Panc1 (cell line): ENCODE data around the gene KAT6B.

ENCODE experiments used
- POLR2AphosphoS5 ChIP-seq: IDR thresholded peaks from 2 replicates; pipeline ENCODE4 v1.6.1; 2012; ENCODE audit warnings: mild to moderate bottlenecking, low read depth, low read length, moderate library complexity
- TCF7L2 ChIP-seq: IDR thresholded peaks from 2 replicates; pipeline ENCODE4 v1.6.1; 2011; ENCODE audit warnings: mild to moderate bottlenecking, low read depth, low read length, inconsistent platforms
- TF ChIP-seq, protein P1 (sequence below): fragments of 450-650 bp; IDR thresholded peaks from 2 replicates; pipeline ENCODE4 v1.5.1; 2017; ENCODE audit warnings: mild to moderate bottlenecking
- TF ChIP-seq, protein P2 (sequence below), 2 experiments: IDR thresholded peaks; 2 replicates each; pipeline ENCODE4 v1.6.1; 2011 to 2012; ENCODE audit warnings: low read depth in 2 of 2, control low read depth in 1 of 2, low read length in 1 of 2, mild to moderate bottlenecking in 1 of 2, moderate library complexity in 1 of 2; ENCODE audit not compliant: insufficient read depth in 1 of 2

DNA sequence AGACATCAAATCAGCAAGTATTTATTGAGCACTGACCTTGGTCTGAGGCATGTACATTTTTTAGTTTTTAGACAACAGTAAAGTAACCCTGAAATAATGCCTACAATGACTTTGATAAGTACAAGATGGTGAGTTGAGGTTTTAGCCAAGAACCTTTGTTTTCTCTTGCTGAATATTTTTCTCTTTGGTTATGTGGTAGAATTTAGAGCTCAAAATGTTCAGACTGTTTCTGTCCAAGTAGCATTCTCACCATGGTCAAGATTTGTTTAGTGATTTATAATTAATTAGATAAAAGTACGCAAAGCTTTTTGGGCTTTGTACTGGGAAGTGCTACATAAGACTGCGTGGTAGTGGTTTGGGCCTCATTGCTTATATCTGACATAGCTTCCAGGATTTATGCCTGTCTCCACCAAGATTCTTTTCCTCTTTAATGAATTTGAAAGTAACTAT, 102.4 kb downstream of the KAT6B start:
- TF ChIP-seq POLR2AphosphoS5 (no peak), TCF7L2 (no peak)
- TF ChIP-seq, protein P1, sequence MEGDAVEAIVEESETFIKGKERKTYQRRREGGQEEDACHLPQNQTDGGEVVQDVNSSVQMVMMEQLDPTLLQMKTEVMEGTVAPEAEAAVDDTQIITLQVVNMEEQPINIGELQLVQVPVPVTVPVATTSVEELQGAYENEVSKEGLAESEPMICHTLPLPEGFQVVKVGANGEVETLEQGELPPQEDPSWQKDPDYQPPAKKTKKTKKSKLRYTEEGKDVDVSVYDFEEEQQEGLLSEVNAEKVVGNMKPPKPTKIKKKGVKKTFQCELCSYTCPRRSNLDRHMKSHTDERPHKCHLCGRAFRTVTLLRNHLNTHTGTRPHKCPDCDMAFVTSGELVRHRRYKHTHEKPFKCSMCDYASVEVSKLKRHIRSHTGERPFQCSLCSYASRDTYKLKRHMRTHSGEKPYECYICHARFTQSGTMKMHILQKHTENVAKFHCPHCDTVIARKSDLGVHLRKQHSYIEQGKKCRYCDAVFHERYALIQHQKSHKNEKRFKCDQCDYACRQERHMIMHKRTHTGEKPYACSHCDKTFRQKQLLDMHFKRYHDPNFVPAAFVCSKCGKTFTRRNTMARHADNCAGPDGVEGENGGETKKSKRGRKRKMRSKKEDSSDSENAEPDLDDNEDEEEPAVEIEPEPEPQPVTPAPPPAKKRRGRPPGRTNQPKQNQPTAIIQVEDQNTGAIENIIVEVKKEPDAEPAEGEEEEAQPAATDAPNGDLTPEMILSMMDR = no peak
- TF ChIP-seq, protein P2, sequence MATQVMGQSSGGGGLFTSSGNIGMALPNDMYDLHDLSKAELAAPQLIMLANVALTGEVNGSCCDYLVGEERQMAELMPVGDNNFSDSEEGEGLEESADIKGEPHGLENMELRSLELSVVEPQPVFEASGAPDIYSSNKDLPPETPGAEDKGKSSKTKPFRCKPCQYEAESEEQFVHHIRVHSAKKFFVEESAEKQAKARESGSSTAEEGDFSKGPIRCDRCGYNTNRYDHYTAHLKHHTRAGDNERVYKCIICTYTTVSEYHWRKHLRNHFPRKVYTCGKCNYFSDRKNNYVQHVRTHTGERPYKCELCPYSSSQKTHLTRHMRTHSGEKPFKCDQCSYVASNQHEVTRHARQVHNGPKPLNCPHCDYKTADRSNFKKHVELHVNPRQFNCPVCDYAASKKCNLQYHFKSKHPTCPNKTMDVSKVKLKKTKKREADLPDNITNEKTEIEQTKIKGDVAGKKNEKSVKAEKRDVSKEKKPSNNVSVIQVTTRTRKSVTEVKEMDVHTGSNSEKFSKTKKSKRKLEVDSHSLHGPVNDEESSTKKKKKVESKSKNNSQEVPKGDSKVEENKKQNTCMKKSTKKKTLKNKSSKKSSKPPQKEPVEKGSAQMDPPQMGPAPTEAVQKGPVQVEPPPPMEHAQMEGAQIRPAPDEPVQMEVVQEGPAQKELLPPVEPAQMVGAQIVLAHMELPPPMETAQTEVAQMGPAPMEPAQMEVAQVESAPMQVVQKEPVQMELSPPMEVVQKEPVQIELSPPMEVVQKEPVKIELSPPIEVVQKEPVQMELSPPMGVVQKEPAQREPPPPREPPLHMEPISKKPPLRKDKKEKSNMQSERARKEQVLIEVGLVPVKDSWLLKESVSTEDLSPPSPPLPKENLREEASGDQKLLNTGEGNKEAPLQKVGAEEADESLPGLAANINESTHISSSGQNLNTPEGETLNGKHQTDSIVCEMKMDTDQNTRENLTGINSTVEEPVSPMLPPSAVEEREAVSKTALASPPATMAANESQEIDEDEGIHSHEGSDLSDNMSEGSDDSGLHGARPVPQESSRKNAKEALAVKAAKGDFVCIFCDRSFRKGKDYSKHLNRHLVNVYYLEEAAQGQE (IDR thresholded peaks at IDR 0.05; ENCODE audit: insufficient read depth in 1 of 2, low read depth in 2 of 2, low read length in 1 of 2) = no peak
